Stomach smooth muscle (tissue), 2 donors: Measurements from ENCODE around the gene NCAM1.
"Not testable (repeated sequence)": the region's sequence is repeated elsewhere in the genome, so short reads cannot be mapped to it uniquely, and the experiment has no call there.

ENCODE experiments used
- H3K27ac ChIP-seq: one replicate; pipeline ENCODE4 v1.7.0; 2013; ENCODE audit warnings: mild to moderate bottlenecking, low read length, inconsistent platforms
- H3K27me3 ChIP-seq, 2 donors: one replicate each; pipeline ENCODE4 v1.7.0; 2013; ENCODE audit warnings: low read length in 2 of 2; ENCODE audit not compliant: insufficient read depth in 2 of 2, control insufficient read depth in 1 of 2
- H3K36me3 ChIP-seq, 2 donors: one replicate each; pipeline ENCODE4 v1.7.0; 2013; ENCODE audit warnings: low read length in 2 of 2; ENCODE audit not compliant: control insufficient read depth in 2 of 2, insufficient read depth in 2 of 2
- H3K4me1 ChIP-seq: one replicate; pipeline ENCODE4 v1.7.0; 2013; ENCODE audit warnings: low read length; ENCODE audit not compliant: control insufficient read depth, insufficient read depth
- H3K4me3 ChIP-seq, 2 donors: one replicate each; pipeline ENCODE4 v1.7.0; 2013; ENCODE audit warnings: low read length in 2 of 2
- H3K9ac ChIP-seq, 2 donors: one replicate each; pipeline ENCODE4 v1.7.0; 2013; ENCODE audit warnings: low read length in 2 of 2, mild to moderate bottlenecking in 1 of 2
- H3K9me3 ChIP-seq, 2 donors: one replicate each; pipeline ENCODE4 v1.7.0; 2013; ENCODE audit warnings: low read length in 2 of 2; ENCODE audit not compliant: control insufficient read depth in 2 of 2
- donor health status: healthy.
- donor health status: Pancreatic carcinoma.

The NCAM1 gene

GRCh38 chr11:112961146-112961668 lies at the start of gene NCAM1:
Gene NCAM1, plus strand, starts transcription at chr11:112961420.
- H3K27ac ChIP-seq, result peak within 1 kb of the TSS; percentile 74
- peaks cover 2 to 7% of the 10 kb centered on the region in 2 donors for H3K27me3 ChIP-seq
- H3K9ac ChIP-seq, result peak within 1 kb of the TSS; percentile 58 to 69

GRCh38 chr11:112922606-112923005 lies 38.6 kb upstream of the NCAM1 start:
- Histone ChIP-seq H3K9me3 (peaks cover 0 to 3% of the 10 kb centered on the region in 2 donors), H3K27me3 (peaks cover 0 to 2% of the 10 kb centered on the region in 2 donors), H3K9ac (no peak overlapping the region), H3K36me3 (no peaks in the 10 kb centered on the region), H3K27ac (no peak overlapping the region), H3K4me3 (no peak overlapping the region), H3K4me1 (no peaks in the 10 kb centered on the region)

More at GRCh38 chr11:112961146-112961668, at the start of gene NCAM1:
- H3K9me3 ChIP-seq, result no peaks in the 10 kb centered on the region
- peaks cover 17% of the 10 kb centered on the region for H3K4me1 ChIP-seq
- H3K4me3 ChIP-seq, result peak within 1 kb of the TSS; percentile 89 to 93
- no peaks in the 10 kb centered on the region for H3K36me3 ChIP-seq

GRCh38 chr11:112924836-112925235 lies 36.4 kb upstream of the NCAM1 start:
- not testable (repeated sequence) for H3K36me3 ChIP-seq, H3K27me3 ChIP-seq, H3K27ac ChIP-seq, H3K9me3 ChIP-seq, H3K4me3 ChIP-seq, H3K4me1 ChIP-seq, H3K9ac ChIP-seq

DNA sequence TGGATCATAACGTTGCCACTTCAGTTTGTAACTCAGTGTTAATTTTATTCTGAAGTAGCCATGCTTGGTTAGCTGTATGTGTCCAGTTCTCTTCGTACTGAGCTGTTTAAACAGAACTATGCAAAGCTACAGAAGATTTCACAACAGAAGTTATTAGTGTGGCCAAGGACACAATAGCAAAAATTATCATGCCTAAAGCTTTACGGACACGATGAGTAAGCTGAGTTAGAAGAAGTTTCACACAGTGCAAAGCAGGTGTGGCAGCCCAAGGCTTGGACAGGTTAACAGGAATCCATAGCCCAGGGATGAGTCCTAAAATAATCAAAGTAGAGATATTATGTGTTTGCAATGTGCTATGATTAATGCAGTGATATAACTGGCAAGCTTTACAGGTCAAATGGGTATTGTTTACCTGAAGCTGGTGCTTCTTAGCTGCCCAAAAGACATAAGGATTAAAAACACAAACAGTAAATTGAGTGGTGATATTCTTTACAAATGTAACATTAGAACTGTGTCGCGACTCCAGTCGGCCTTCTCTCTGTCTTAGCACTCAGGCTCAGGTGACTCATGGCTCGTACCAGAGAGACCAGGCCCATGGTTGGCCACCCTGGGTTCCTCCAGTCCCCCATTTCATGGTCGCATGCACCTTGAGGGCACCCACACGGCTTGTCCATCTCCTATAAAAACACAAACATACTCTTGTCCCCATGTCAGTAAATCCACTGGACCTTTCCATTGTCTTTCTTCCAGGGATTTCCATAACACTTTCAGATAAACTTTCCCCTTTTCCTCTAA lies 35.5 kb upstream of the NCAM1 start:
- Histone ChIP-seq H3K36me3 (no peaks in the 10 kb centered on the region), H3K9me3 (no peaks in the 10 kb centered on the region), H3K27me3 (no peaks in the 10 kb centered on the region), H3K9ac (no peak overlapping the region), H3K27ac (no peak overlapping the region), H3K4me3 (no peak overlapping the region), H3K4me1 (no peaks in the 10 kb centered on the region)

- Histone ChIP-seq H3K9me3 (no peaks in the 10 kb centered on the region), H3K36me3 (no peaks in the 10 kb centered on the region), H3K27me3 (no peaks in the 10 kb centered on the region), H3K27ac (no peak overlapping the region), H3K4me3 (no peak overlapping the region), H3K4me1 (no peaks in the 10 kb centered on the region), H3K9ac (no peak overlapping the region)
Measured at GRCh38 chr11:112928136-112928535, 33.1 kb upstream of the NCAM1 start.

DNA sequence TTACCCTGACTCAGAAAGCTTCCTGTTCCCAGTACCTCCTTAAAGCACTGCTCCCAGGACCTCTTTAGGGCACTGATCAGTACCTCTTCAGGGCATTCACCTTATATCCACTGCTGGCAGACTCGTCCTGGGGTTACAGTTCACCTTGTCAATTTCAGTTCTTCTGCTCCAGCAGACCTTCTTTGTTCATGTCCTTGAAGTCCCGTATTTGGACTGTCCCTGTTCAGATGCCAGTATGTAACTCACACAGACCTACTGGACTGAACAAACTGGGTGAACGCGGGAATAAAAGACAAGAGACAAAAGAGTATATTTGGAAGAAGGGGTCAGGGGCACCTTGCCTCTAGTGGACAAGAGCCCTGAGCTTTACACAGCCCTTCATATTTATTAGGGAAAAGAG lies 31.8 kb upstream of the NCAM1 start:
- Histone ChIP-seq H3K9me3 (no peaks in the 10 kb centered on the region), H3K36me3 (no peaks in the 10 kb centered on the region), H3K9ac (no peak overlapping the region), H3K27ac (no peak overlapping the region), H3K27me3 (no peaks in the 10 kb centered on the region), H3K4me1 (no peaks in the 10 kb centered on the region), H3K4me3 (no peak overlapping the region)

DNA sequence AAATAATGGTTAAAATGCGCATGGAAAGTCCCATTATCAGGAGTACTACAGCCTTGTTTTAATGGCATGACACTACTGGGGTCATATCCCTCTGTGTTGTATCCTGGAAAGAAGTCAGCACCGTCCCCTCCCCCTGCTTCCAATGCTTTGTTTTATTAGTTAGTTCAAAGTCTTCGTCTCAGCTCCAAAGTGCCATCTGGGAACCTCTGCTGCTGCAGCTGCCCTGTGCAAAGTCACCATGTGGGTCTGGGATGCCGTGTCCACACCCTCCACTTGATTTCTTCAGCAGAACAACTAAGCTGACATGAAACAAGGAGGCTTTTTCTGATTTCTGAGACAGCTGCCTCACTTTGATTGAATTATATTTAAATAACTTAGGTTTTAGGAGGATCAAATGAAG lies 29.5 kb upstream of the NCAM1 start:
- Histone ChIP-seq H3K36me3 (no peaks in the 10 kb centered on the region), H3K9ac (no peak overlapping the region), H3K27ac (no peak overlapping the region)

DNA sequence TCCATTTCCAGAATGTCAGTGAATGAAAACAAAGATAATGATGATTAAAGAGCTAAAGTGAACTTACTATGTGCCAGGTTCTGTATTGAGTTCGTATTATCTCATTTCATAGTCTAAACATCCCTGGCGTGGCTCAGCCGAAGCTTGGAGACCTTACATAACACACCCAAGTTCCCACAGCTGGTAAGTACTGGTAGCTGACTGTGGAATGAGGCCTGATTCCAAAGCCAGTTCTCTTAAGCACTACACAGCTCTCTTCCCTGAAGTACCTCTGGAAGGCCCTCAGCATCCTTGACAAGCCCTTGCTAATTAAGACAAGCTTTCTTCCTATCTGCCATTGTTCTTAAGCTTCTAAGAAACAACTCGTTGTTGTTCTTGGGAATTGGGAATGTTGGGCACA lies 28.6 kb upstream of the NCAM1 start:
- no peaks in the 10 kb centered on the region for H3K9me3 ChIP-seq
- H3K27me3 ChIP-seq, result no peaks in the 10 kb centered on the region
- H3K4me3 ChIP-seq, result no peak overlapping the region
- no peaks in the 10 kb centered on the region for H3K36me3 ChIP-seq
- H3K9ac ChIP-seq, result no peak overlapping the region
- no peak overlapping the region for H3K27ac ChIP-seq
- H3K4me1 ChIP-seq, result no peaks in the 10 kb centered on the region

More for the DNA sequence above, 29.5 kb upstream of the NCAM1 start:
- Histone ChIP-seq H3K4me3 (no peak overlapping the region), H3K9me3 (no peaks in the 10 kb centered on the region), H3K27me3 (no peaks in the 10 kb centered on the region), H3K4me1 (no peaks in the 10 kb centered on the region)

- Histone ChIP-seq H3K9me3 (no peaks in the 10 kb centered on the region), H3K27me3 (no peaks in the 10 kb centered on the region), H3K9ac (no peak overlapping the region), H3K4me1 (no peaks in the 10 kb centered on the region), H3K27ac (no peak overlapping the region), H3K4me3 (no peak overlapping the region), H3K36me3 (no peaks in the 10 kb centered on the region)
Measured at GRCh38 chr11:112933970-112934369, 27.2 kb upstream of the NCAM1 start.

- Histone ChIP-seq H3K36me3 (no peaks in the 10 kb centered on the region), H3K27me3 (no peaks in the 10 kb centered on the region), H3K9me3 (no peaks in the 10 kb centered on the region), H3K4me1 (peaks cover 7% of the 10 kb centered on the region), H3K27ac (no peak overlapping the region), H3K4me3 (no peak overlapping the region), H3K9ac (no peak overlapping the region)
Measured at GRCh38 chr11:112941104-112941503, 20.1 kb upstream of the NCAM1 start.

DNA sequence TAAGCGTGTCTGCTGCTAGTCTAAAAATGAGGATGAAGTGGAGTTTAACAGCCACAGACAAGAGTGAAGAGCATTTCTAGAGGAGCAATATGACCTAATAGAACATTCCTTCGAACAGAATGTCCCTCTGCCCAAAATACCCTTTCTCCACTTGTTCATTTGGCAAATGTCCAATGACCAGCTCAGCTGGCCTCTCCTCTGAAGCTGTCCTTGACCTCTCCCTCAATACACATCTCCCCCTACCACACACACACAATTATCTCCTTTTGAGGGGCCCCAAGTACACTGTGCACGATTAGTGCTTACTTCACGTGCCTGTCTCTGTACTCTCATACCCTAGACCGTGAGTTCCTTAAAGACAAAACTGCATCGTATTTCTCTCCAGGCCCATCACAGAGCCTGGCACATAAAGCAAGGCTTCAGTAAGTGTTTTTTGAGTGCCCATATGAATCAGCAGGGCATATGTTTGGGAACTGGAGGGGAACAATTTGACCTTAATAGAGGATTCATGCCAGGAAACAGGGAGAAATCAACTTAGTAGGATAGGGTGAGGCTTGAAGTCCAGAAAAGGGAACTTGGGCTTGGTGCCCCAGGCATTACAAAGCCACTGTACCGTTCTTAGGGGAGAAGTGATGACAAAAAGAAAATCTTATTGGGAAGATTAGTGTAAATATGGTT lies 18.1 kb upstream of the NCAM1 start:
- Histone ChIP-seq H3K9ac (peak overlapping the region in 1 of 2 donors; percentile 21), H3K36me3 (no peaks in the 10 kb centered on the region), H3K27ac (peak overlapping the region; percentile 69), H3K4me1 (peaks cover 7% of the 10 kb centered on the region), H3K27me3 (no peaks in the 10 kb centered on the region), H3K4me3 (peak overlapping the region in 1 of 2 donors; percentile 35), H3K9me3 (no peaks in the 10 kb centered on the region)
